Daoy (cell line): ENCODE results near the gene PADI6. TPM values are rescaled to one million over a fixed set of nuclear protein-coding genes. Genes with fewer than 3 reads are reported as not detected.
A peak's percentile ranks its signal among the peaks of the same experiment; 100 is the strongest.

Experiments used
- DNase-seq: peaks from one replicate; pipeline ENCODE4 v3.0.0-alpha.2; 2015; ENCODE audit warnings: low read depth
- total RNA-seq: library from RNA; depleted of rRNA; stranded (reverse); fragments of >200 nt; shearing (Covaris generic); gene quantifications from 2 replicates; pipeline ENCODE4 v1.2.3, GENCODE V29; 2014; rRNA removed

Gene PADI6
- total RNA-seq, 1 experiment from 2014 or later: not detected

GRCh38 chr1:17434016-17434415 lies 62.0 kb downstream of the PADI6 start:
- no peak for DNase-seq

GRCh38 chr1:17434601-17435000 lies 62.6 kb downstream of the PADI6 start:
- DNase-seq: no peak

GRCh38 chr1:17436380-17437174 lies 64.6 kb downstream of the PADI6 start:
- no peak for DNase-seq

GRCh38 chr1:17437260-17437579 lies 65.2 kb downstream of the PADI6 start:
- DNase-seq: no peak

- peak; percentile 67 for DNase-seq
Observed at GRCh38 chr1:17437580-17438317, 65.8 kb downstream of the PADI6 start.

- DNase-seq: peak; percentile 85
Observed at GRCh38 chr1:17438318-17439249, 66.6 kb downstream of the PADI6 start.

GRCh38 chr1:17439250-17440073 lies 67.5 kb downstream of the PADI6 start, which contains the start of gene RCC2:
RCC2 (minus strand) TSS chr1:17439677; CDS start chr1:17438514, 1,163 bp downstream.
- DNase-seq: peak; percentile 78

- no peak for DNase-seq
Observed at GRCh38 chr1:17440074-17440826, 68.3 kb downstream of the PADI6 start.

- no peak for DNase-seq
Observed at GRCh38 chr1:17440827-17441168, 68.8 kb downstream of the PADI6 start.

GRCh38 chr1:17441265-17441992 lies 69.4 kb downstream of the PADI6 start:
- DNase-seq: no peak

GRCh38 chr1:17441993-17442357 lies 70.0 kb downstream of the PADI6 start:
- no peak for DNase-seq

- no peak for DNase-seq
Observed at GRCh38 chr1:17442841-17443240, 70.8 kb downstream of the PADI6 start.

- DNase-seq: no peak
Observed at GRCh38 chr1:17447501-17447992, 75.6 kb downstream of the PADI6 start.

Other genes with a start within 250 kb of the PADI6 start
- gene PADI1, start 167.1 kb upstream of the PADI6 start, total RNA-seq: 2.5 TPM in 1 of 2 replicates, not detected in the other
- gene PADI3, start 123.1 kb upstream of the PADI6 start, total RNA-seq: 0.09 and 1.5 TPM in 2 replicates
- gene PADI4, start 64.0 kb upstream of the PADI6 start, total RNA-seq: not detected in 2 replicates
- gene RCC2, start 67.5 kb downstream of the PADI6 start, total RNA-seq: 114 and 115 TPM in 2 replicates
- 7.5 and 9.8 TPM in 2 replicates for gene ARHGEF10L, start 167.5 kb downstream of the PADI6 start, total RNA-seq